Endothelial cell of umbilical vein (primary cell): ENCODE measurements around the gene MAPRE2.

Experiments
- CTCF ChIP-seq, 2 donors: IDR thresholded peaks; 1 replicate in 1 of 2; 2 replicates in 1 of 2; pipeline ENCODE4 v1.5.1; 2011; ENCODE audit warnings: low read length in 2 of 2, mild to moderate bottlenecking in 2 of 2, moderate library complexity in 2 of 2, control low read depth in 1 of 2, inconsistent platforms in 1 of 2, low read depth in 1 of 2; ENCODE audit not compliant: insufficient read depth in 1 of 2; ENCODE audit errors: extremely low read depth in 1 of 2
- EZH2 ChIP-seq: IDR thresholded peaks from 2 replicates; pipeline ENCODE4 v1.6.1; 2012; ENCODE audit warnings: borderline replicate concordance, low read depth, mild to moderate bottlenecking, moderate library complexity, low read length, inconsistent platforms; ENCODE audit not compliant: severe bottlenecking
- MAX ChIP-seq: IDR thresholded peaks from 2 replicates; pipeline ENCODE4 v1.6.1; 2011; ENCODE audit not compliant: insufficient read depth, insufficient read length
- POLR2AphosphoS5 ChIP-seq: IDR thresholded peaks from 2 replicates; pipeline ENCODE4 v1.6.1; 2012; ENCODE audit warnings: low read depth, mild to moderate bottlenecking, control low read depth, low read length, moderate library complexity; ENCODE audit not compliant: insufficient read depth

GRCh38 chr18:35163721-35164120 is 122.5 kb downstream of the MAPRE2 start:
- TF ChIP-seq EZH2 = no peak
- no peak for TF ChIP-seq CTCF (IDR thresholded peaks at IDR 0.05; ENCODE audit: extremely low read depth in 1 of 2, insufficient read depth in 1 of 2, low read depth in 1 of 2, low read length in 2 of 2)
- no peak for TF ChIP-seq MAX
- TF ChIP-seq POLR2AphosphoS5 = no peak
